GM06990 (cell line): ENCODE data around the gene MTA1.

Experiments used
- DNase-seq: peaks from one replicate; pipeline ENCODE4 v3.0.0-alpha.2; 2011; ENCODE audit not compliant: insufficient read length; ENCODE audit errors: extremely low read depth
- H3K27me3 ChIP-seq: replicated peaks from 2 replicates; pipeline ENCODE4 v1.6.0; 2011; ENCODE audit warnings: low read length; ENCODE audit not compliant: control insufficient read depth, insufficient read depth
- H3K36me3 ChIP-seq: 2 replicates; pipeline ENCODE4 v1.5.1; 2011; ENCODE audit warnings: low read length; ENCODE audit not compliant: control insufficient read depth, insufficient read depth
- H3K4me3 ChIP-seq: replicated peaks from 2 replicates; pipeline ENCODE4 v1.5.1; 2011; ENCODE audit warnings: low read depth, mild to moderate bottlenecking, control low read depth, low read length
- TF ChIP-seq, protein P1 (sequence below): IDR thresholded peaks from 2 replicates; pipeline ENCODE4 v1.5.1; 2011; ENCODE audit warnings: low read length, control low read depth, mild to moderate bottlenecking, inconsistent platforms; ENCODE audit not compliant: insufficient read depth, poor library complexity, severe bottlenecking

Gene MTA1

DNA sequence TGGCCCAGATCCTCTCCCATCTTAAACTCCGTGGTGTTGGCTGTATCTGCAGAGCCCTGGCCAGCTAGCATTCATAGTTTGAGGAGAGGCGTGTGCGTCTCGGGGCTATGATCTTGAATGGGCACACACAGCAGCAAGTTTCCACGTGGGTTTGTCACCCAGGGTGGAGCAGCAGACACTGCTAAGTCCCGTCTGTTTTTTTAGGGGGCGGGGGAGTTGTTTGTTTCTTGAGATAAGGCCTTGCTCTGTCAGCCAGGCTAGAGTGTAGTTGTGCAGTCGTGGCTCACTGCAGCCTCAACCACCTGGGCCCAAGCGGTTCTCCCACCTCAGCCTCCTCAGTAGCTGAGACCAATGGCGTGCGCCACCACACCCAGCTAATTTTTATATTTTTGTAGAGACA, 41.4 kb upstream of the MTA1 start:
- no peaks in the 10 kb centered on the region for H3K36me3 ChIP-seq
- no peak for DNase-seq
- H3K4me3 ChIP-seq, result no peak overlapping the region
- H3K27me3 ChIP-seq, result no peaks in the 10 kb centered on the region
- TF ChIP-seq, protein P1, sequence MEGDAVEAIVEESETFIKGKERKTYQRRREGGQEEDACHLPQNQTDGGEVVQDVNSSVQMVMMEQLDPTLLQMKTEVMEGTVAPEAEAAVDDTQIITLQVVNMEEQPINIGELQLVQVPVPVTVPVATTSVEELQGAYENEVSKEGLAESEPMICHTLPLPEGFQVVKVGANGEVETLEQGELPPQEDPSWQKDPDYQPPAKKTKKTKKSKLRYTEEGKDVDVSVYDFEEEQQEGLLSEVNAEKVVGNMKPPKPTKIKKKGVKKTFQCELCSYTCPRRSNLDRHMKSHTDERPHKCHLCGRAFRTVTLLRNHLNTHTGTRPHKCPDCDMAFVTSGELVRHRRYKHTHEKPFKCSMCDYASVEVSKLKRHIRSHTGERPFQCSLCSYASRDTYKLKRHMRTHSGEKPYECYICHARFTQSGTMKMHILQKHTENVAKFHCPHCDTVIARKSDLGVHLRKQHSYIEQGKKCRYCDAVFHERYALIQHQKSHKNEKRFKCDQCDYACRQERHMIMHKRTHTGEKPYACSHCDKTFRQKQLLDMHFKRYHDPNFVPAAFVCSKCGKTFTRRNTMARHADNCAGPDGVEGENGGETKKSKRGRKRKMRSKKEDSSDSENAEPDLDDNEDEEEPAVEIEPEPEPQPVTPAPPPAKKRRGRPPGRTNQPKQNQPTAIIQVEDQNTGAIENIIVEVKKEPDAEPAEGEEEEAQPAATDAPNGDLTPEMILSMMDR, result no peak

DNA sequence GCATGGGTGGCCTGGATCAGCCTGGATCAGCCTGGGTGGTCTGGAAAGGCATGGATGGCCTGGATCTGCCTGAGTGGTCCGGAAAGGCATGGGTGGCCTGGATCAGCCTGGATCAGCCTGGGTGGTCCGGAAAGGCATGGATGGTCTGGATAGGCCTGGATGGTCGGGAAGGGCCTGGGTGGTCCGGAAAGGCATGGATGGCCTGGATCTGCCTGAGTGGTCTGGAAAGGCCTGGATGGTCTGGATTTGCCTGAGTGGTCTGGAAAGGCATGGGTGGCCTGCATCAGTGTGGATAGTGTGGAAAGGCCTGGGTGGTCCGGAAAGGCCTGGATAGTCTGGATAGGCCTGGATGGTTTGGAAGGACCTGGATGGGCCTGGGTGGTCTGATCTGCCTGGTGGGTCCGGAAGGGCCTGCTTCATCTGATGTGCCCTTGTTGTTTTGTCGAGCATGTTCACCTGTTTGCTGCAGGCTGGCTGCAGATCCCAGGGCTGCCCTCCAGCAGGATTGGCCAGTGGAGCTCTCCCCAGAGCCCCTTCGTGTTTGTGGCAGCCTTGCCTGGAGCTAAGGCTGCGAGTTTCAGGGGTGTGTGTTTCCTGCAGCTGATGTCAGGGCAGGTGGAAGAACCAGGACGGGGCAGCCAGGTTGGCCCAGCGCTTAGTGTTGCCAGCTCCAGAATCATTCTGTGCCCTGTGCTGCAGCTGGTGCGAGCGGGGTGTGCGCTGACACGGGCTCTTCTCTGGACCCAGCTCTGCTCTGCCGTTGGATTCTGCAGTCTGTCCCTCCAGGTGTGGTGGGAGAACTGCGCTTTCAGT, 40.5 kb upstream of the MTA1 start:
- DNase-seq, result no peak
- H3K27me3 ChIP-seq, result no peaks in the 10 kb centered on the region
- H3K4me3 ChIP-seq, result no peak overlapping the region
- H3K36me3 ChIP-seq, result no peaks in the 10 kb centered on the region
- TF ChIP-seq, protein P1, result no peak

DNA sequence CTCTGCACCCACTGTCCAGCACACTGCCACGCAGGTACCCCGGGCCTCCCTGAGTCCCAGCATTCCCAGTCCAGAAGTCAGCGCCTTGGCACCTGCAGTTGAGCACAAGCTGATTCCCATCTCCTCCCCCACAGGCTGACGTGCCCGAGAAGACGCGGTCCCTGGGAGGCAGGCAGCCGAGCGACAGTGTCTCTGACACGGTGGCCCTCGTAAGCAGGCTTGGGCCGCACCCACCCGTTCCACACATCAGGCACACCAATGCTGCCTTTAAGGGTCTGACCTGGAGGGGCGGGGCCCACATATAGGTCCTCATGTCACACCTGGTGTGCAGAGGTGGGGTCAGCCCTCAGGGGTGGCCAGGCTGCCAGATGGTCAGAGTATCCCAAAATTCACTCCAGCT, 39.7 kb upstream of the MTA1 start:
- no peaks in the 10 kb centered on the region for H3K27me3 ChIP-seq
- no peak for DNase-seq
- H3K4me3 ChIP-seq, result no peak overlapping the region
- TF ChIP-seq, protein P1, result no peak
- no peaks in the 10 kb centered on the region for H3K36me3 ChIP-seq

DNA sequence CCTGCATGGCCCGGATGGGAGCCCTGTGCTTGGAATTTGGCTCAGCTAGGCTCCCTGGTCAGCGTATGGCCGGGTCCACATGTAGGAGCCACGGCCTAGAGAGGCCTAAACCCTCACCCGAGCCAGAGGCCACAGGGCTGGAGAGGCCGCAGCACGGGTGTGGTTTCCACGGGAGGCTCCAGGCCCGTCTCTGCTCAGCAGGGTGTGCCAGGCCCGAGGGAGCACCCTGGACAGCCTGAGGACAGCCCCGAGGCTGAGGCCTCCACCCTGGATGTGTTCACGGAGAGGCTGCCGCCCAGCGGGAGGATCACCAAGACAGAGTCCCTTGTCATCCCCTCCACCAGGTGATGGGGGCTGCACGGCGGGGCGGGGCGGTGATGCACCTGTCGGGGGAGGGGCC, 38.9 kb upstream of the MTA1 start:
- DNase-seq, result no peak
- TF ChIP-seq, protein P1, result no peak
- no peak overlapping the region for H3K4me3 ChIP-seq

DNA sequence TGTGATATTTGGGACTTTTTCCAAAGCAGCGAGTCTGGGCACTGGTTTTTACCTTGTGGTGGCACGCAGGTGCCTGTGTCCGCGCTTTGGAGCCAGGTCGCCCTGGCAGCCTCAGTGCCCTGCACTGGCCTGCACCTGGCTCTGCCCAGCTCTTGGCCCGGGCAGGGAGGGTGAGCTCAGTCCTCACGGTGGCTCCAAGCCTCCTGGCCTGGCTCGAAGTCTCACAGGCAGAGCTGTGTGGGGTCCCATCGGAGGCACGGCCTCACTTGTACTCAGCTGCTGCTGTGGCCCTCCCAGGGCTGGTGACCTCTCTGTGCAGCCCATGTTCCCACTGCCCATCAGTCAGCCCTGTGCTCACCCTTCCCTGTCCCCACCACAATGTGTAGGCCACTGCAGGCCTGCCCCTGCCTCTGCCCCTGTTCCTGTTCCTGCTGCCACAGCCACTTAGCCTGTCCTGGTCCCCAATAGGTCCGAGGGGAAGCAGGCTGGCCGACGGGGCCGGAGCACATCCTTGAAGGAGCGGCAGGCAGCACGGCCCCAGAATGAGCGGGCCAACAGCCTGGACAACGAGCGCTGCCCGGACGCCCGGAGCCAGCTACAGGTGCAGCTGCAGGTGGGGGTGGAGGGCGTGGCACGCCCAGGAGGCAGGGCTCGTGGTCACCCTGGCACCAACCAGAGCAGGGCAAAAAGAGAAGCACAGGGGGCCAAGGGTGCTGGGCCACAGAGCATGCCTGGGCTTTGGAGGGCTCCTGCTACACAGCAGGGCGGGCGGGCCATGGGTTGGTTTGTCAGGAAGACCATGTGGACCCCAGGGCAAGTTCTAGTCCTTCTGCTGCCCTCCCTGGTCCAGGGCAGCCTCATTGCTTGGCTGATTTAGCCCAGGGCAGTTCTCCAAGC, 37.9 kb upstream of the MTA1 start:
- Histone ChIP-seq H3K36me3 (no peaks in the 10 kb centered on the region), H3K4me3 (no peak overlapping the region), H3K27me3 (no peaks in the 10 kb centered on the region)
- no peak for DNase-seq
- TF ChIP-seq, protein P1, result no peak

More for the DNA sequence above, 38.9 kb upstream of the MTA1 start:
- Histone ChIP-seq H3K36me3 (no peaks in the 10 kb centered on the region), H3K27me3 (no peaks in the 10 kb centered on the region)
